22Rv1 (cell line): ENCODE measurements around the gene LPO.

Experiments
- H3K27ac ChIP-seq: fragments of 450-650 bp; 2 replicates; pipeline ENCODE4 v1.5.1; 2017
- CTCF ChIP-seq: fragments of 450-650 bp; IDR thresholded peaks from 2 replicates; pipeline ENCODE4 v1.5.1; 2017; ENCODE audit warnings: mild to moderate bottlenecking
- ZFX ChIP-seq: fragments of 450-650 bp; IDR thresholded peaks from 2 replicates; pipeline ENCODE4 v1.6.1; 2017; ENCODE audit warnings: antibody characterized with exemption, borderline replicate concordance

The LPO gene

GRCh38 chr17:58235821-58236220, 2.6 kb upstream of the LPO start:
- no peak for TF ChIP-seq ZFX
- TF ChIP-seq CTCF: no peak
- no peak overlapping the region for H3K27ac ChIP-seq

GRCh38 chr17:58236394-58236793, 2.0 kb upstream of the LPO start:
- H3K27ac ChIP-seq: no peak overlapping the region
- TF ChIP-seq ZFX: no peak
- no peak for TF ChIP-seq CTCF

- no peak overlapping the region for H3K27ac ChIP-seq
- no peak for TF ChIP-seq CTCF
- no peak for TF ChIP-seq ZFX
Observed at GRCh38 chr17:58239987-58240386, 1.6 kb downstream of the LPO start.

- TF ChIP-seq ZFX: no peak
- TF ChIP-seq CTCF: no peak
Observed at GRCh38 chr17:58242171-58242784, 3.9 kb downstream of the LPO start.

GRCh38 chr17:58244963-58245362, 6.6 kb downstream of the LPO start:
- TF ChIP-seq CTCF (no peak), ZFX (no peak)
- H3K27ac ChIP-seq: no peak overlapping the region

More at GRCh38 chr17:58242171-58242784, 3.9 kb downstream of the LPO start:
- H3K27ac ChIP-seq: no peak overlapping the region

GRCh38 chr17:58245428-58246103, 7.2 kb downstream of the LPO start:
- TF ChIP-seq ZFX (no peak), CTCF (no peak)
- no peak overlapping the region for H3K27ac ChIP-seq

GRCh38 chr17:58246104-58246740, 7.8 kb downstream of the LPO start:
- TF ChIP-seq ZFX: no peak
- TF ChIP-seq CTCF: no peak
- no peak overlapping the region for H3K27ac ChIP-seq
